NK-92 treated with Interleukin-12 subunit alpha and Interleukin-12 subunit beta, amount 100 ng/mL, for 24 hours (cell line): Measurements from ENCODE around the gene CUTA.
A peak's percentile ranks its signal among the peaks of the same experiment; 100 is the strongest.
"Not testable (repeated sequence)": the region's sequence is repeated elsewhere in the genome, so short reads cannot be mapped to it uniquely, and the experiment has no call there.

ENCODE experiments used
- DNase-seq: peaks from one replicate; lab custom pipeline; 2025; lab: John Stamatoyannopoulos, UW

CUTA gene

GRCh38 chr6:33405386-33405940, 12.4 kb downstream of the CUTA start:
- no peak for DNase-seq

- no peak for DNase-seq
These were observed 13.0 kb downstream of the CUTA start for GRCh38 chr6:33404884-33405283.

DNA sequence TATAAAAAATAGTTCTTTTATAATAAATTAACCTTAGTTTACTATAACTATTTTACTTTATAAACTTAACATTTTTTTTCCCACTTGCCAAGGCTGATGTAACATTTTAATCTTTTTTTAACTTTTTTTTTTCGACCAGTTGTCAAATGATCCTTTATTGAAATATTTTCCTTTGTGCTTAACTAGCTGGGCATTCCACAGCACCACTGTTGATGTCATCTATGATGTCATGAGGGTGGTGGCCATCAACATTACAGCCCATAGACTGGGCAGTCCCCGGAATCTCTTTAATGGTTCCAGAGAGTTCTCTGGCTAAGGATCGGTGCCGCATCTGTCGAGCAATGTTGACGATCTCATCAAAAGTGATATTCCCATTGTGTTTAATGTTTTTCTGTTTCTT, 18.0 kb downstream of the CUTA start:
- not testable (repeated sequence) for DNase-seq

GRCh38 chr6:33398601-33399000, 19.3 kb downstream of the CUTA start:
- DNase-seq = not testable (repeated sequence)

DNA sequence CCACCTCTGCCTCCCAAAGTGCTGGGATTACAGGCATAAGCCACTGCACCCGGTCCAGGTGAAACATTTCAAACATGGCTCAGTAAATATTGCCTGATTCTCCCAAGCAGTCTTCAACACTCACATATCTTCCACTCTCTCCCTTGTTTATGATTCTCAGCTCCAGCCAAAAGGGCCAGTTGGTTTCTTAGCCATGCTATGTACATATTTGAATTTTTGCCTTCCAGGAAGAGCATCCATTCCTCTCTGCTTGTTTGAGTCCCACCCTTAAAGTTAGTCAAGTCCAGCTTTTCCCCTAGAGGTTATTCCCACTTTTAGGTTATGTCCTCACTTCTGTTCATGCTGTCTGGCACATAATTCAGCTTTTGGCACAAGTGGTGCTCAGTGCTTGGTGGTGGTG, 20.4 kb downstream of the CUTA start:
- DNase-seq = no peak

DNA sequence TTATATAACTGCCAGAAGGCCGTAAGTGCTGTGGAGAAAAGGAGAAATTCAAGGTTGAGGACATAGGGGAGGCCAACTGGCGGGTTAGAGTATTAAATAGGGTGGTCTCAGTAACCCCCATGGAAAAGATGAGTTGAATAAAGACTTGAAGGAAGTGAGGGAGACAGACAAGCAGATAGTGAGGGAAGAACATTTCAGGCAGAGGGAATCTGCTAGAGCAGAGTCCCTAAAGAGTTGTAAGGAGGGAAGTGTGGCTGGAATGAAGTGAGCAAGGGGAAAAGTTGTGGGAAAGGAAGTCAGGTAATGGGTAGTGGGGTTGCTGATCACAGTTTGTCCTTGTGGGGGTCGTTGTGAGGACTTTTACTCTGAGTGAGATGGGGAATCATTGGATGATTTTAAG, 24.9 kb downstream of the CUTA start:
- DNase-seq = no peak

GRCh38 chr6:33392595-33392948, 25.3 kb downstream of the CUTA start:
- no peak for DNase-seq

DNA sequence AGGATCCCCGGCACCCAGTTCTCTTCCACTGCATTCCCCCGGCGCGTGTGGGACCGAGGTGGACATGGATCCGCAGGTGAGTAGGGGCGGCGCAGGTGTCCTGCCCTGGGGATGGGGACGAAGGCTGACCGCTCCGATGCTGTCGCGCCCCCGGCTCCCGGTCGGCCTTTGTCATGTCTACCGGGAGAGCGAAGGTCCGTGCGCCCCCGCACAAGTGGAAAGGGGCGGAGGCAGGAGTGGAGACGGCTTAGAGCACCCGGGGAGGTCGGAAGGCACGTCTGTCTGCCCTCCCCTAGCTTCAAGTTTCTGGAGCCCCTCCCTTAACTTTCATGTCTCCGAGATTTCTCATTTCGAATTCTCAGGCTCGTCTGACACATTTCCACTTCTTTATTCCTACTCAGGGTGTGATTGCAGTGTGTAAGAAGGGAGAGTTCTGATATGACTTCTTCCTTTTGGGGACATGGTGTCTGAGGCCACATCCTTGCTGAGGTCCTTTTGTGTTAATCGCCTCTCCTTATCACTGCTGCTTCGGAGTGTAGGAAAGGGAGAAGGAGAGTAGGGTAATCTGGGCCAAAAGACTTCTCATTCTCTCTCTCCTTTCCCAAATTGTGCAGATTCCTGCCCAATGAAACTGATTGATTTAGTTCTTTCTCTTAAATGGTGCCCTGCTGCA, 25.8 kb downstream of the CUTA start:
- DNase-seq = no peak

GRCh38 chr6:33391278-33391921, 26.5 kb downstream of the CUTA start, which contains the start of gene KIFC1:
KIFC1 (plus strand) TSS chr6:33391823; CDS start chr6:33391986, 163 bp downstream.
- peak; percentile 100 for DNase-seq

- DNase-seq = no peak
These were observed 27.1 kb downstream of the CUTA start for GRCh38 chr6:33390767-33391277.

DNA sequence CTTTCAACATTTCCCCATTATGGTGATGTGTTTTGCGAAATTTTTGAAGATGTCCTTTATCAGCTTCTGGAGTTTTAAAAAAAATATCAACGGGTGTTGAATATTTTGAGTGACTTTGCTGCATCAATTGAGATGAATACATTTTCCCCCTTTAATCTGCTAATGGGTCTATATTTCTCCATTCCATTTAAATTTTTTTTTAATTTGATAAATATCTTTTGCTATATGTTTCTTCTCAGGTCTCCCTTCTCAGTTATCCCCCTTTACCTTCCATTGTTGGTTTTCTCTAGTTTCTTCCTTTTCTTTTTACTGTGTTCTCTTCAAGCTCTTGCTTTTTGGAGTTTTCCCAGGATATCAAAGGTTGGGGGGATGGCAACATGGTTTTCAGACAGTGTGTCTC, 27.7 kb downstream of the CUTA start:
- DNase-seq = no peak

- DNase-seq = no peak
These were observed 33.3 kb downstream of the CUTA start for GRCh38 chr6:33384581-33385020.

- no peak for DNase-seq
These were observed 34.3 kb downstream of the CUTA start for GRCh38 chr6:33383427-33384185.

DNA sequence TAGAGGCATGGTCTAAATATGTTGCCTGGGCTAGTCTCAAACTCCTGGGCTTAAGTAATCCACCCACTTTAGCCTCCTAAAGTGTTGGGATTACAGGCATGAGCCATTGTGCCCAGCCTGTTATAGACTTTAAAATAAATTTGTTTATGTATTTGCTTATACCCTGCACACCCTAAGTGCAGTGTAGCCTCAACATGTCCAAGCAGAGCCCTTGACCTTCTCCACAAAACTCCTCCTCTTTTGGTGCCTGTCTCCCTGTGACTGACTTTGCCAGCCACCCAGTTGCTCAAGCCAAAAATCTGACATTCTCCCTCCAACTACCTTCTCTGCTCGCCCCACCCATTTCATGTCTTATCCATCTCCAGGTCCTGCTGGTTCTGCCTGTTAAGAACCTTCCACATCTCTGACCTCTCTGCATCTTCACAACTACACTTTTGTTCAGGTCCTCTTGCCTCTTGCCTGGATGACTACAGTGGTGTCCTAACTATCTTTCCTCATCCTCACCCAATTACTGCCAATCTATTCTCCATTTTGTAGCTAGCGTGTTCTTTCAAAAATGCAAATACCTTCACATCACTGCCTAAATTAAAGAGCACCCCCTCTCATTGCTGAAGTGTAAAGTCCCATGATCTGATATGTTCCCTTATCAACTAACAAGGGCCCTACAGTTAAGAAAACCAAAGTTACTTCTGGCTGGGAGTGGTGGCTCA, 37.5 kb downstream of the CUTA start:
- no peak for DNase-seq

DNA sequence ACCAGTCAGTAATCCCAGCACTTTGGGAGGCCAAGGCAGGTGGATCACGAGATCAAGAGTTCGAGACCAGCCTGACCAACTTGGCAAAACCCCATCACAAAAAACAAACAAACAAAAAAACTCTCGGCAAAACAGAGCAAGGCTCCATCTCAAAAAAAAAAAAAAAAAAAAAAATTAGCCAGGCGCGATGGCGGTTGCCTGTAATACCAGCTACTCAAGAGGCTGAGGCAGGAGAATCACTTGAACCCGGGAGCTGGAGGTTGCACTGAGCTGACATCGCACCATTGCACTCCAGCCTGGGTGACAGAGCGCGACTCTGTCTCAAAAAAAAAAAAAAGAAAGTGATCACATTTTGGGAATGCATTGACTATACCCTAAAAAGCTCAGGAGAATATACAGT, 38.7 kb downstream of the CUTA start:
- not testable (repeated sequence) for DNase-seq

DNA sequence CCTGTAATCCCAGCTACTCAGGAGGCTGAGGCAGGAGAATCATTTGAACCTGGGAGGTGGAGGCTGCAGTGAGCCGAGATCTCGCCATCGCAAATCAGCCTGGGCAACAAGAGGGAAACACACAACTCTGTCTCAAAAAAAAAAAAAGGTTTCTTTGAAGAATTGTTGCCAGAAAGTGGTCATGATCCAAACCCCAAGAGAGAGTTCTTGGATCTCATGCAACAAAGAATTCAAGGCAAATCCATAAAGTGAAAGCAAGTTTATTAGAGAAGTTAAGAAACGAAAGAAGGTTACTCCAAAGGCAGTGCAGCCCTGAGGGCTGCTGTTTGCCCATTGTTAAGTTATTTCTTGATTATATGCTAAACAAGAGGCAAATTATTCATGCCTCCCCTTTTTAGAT, 40.7 kb downstream of the CUTA start:
- no peak for DNase-seq

GRCh38 chr6:33375143-33375671, 42.7 kb downstream of the CUTA start:
- no peak for DNase-seq

- no peak for DNase-seq
These were observed 43.7 kb downstream of the CUTA start for GRCh38 chr6:33373960-33374910.

DNA sequence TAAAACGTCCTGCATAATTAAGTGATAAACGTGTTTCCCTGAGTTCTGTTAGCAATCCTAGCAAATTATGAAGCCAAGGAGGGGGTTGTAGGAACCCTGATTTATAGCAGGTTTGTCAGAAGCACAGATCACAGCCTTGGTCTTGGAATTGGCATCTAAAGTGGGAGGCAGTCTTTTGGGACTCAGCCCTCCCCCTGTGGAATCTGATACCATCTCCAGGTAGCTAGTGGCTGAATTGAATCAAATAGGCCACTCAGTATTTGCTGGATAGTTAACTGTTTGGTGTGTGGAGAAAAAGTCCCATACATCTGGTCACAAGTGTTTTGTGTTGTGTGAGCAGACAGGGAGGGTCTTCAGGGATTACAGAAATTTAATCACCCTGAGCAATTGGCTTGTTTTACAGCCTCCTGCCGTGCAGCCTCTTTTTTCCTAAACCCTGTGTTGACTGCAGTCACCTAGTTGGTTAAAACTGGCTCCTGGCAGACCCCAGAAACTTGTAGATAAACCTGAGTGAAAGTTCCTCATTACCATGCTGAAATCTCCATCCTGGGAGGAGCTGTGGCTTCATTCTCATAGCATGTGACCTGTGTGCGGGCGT, 45.3 kb downstream of the CUTA start:
- DNase-seq = no peak

DNA sequence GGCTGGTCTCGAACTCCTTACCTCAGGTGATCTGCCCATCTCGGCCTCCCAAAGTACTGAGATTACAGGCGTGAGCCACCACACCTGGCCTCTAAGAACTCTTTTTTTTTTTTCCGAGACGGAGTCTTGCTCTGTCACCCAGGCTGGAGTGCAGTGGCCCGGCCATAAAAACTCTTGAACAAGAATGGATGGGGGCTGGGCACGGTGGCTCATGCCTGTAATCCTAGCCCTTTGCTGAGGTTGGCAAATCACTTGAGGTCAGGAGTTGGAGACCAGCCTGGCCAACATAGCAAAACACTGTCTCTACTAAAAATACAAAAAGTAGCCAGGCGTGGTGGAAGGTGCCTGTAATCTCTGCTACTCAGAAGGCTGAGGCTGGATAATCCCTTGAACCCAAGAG, 46.0 kb downstream of the CUTA start:
- not testable (repeated sequence) for DNase-seq
